ENCODE measurements around the gene SLC25A23.

Gene SLC25A23

DNA sequence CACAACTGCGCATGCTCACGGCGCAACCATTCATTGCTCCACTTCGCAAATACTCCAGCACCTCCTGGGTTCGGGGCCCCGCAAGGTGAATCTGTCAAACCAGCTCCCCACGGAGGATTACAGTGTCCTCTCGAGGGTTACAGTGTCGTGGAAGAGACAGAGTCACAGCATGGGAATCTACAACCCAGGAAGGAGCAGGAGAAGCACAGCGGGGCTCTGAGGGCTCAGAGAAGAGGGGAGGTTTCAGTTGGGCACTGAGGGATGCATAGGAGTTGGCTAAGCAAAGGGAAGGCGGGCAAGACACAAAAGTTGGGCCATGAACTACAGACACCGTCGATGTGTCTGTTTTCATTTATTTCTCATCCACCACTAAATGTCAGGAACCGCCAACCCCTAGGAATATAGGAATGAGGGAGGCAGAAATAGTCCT lies 65.6 kb downstream of the SLC25A23 start:
- no peak for DNase-seq

DNA sequence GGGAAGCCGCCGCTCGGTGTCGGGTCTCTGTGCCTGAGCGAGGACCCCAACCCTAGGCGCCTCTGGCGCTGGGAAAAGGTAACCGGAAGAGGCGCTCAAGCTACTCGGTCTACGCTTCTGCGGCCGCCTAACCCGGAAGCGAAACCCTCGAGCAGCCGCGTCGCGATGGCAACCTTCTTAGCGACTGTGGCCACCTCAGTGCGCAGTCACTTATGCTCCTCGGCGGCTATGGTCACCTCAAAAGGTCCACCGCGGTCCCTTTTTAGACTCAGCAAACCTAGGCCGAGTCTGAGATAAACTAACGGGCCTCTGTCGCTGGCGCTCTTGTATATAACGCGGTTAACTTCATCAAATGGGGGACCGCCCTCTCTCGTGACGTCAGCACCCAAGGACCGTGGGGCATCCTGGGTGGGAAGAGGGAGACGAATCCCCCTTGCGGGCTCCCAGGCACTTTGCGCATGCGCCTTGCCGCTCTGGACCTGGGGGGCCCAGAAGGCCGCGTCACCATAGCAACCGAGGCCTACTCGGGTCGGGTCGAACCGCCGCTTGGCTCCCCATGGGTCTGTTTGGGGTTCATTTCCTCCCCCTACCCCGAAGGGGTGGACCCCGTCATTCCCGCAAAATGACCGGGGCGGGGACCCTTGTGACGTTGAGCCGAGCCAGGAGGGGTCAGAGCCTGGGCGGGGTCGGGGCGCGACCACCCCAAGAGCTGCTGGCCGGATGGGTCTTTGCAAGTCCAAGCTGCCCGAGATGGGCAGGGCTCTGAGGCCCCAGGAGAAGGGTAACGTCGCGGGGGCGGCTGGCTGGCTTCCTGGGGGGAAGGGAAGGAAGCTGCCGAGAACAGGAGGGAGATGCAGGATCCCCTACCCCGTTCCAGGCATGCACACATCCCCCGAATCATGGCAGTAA lies 66.3 kb downstream of the SLC25A23 start, which contains the start of gene GTF2F1:
Gene GTF2F1, minus strand, starts transcription at position 91 of the 909 bp plus-strand sequence. CDS start 169 bp downstream, outside the sequence.
- peak; percentile 93 for DNase-seq

- no peak for DNase-seq
Measured at GRCh38 chr19:6392221-6393073, 67.1 kb downstream of the SLC25A23 start.

All from amniotic stem cell (primary cell).